T-cell (primary cell): Measurements from ENCODE around the gene CKLF. TPM values are rescaled to one million over a fixed set of nuclear protein-coding genes. Genes with fewer than 3 reads are reported as not detected.

Source experiments
- ATAC-seq, 4 experiments: fragments of 200-7000 bp in 3 of 4; fragments of 150-1000 bp in 1 of 4; cut with Tn5 transposase; replicated peaks in 1 of 4; 1 replicate in 3 of 4; 2 replicates in 1 of 4; pipeline ENCODE4 v1.10.0; 2021; ENCODE audit warnings: moderate library complexity in 3 of 4, mild to moderate bottlenecking in 2 of 4, moderate number of reproducible peaks in 1 of 4
- CTCF ChIA-PET, 2 donors: fragments of 300-600 bp; sonication (Branson Sonifier 250); formaldehyde crosslinking; loops; one replicate each; lab custom pipeline; 2022; ENCODE audit warnings: antibody characterized with exemption in 2 of 2; lab: Charles Lee
- POLR2A ChIA-PET, 2 donors: fragments of 300-600 bp; sonication (Branson Sonifier 250); formaldehyde crosslinking; loops; one replicate each; lab custom pipeline; 2022; ENCODE audit warnings: antibody characterized with exemption in 2 of 2; lab: Charles Lee
- DNase-seq, 35 experiments: peaks; one replicate each; pipeline versions ENCODE4 v3.0.0 to v3.0.0-alpha.2; 2013 to 2023
- H3K27ac ChIP-seq: one replicate; pipeline ENCODE4 v1.5.1; 2013; ENCODE audit warnings: low read length
- H3K27me3 ChIP-seq, 2 experiments: replicated peaks in 1 of 2; 1 replicate in 1 of 2; 2 replicates in 1 of 2; pipeline versions ENCODE4 v1.6.1 to v1.7.0; 2013; ENCODE audit warnings: low read length in 1 of 2, mixed read lengths in 1 of 2; ENCODE audit not compliant: control insufficient read depth in 2 of 2, insufficient read depth in 2 of 2; ENCODE audit errors: extremely low read depth in 1 of 2
- H3K36me3 ChIP-seq, 2 donors: 1 replicate in 1 of 2; 2 replicates in 1 of 2; pipeline versions ENCODE4 v1.6.1 to v1.7.0; 2013; ENCODE audit warnings: low read length in 1 of 2; ENCODE audit not compliant: control insufficient read depth in 2 of 2, insufficient read depth in 1 of 2; ENCODE audit errors: extremely low read depth in 1 of 2
- H3K4me1 ChIP-seq, 2 experiments: 1 replicate in 1 of 2; 2 replicates in 1 of 2; pipeline versions ENCODE4 v1.6.1 to v1.7.0; 2013; ENCODE audit warnings: low read length in 2 of 2, mixed read lengths in 1 of 2; ENCODE audit not compliant: insufficient read depth in 2 of 2, control insufficient read depth in 1 of 2; ENCODE audit errors: extremely low read depth in 1 of 2
- H3K4me3 ChIP-seq, 2 donors: 1 replicate in 1 of 2; 2 replicates in 1 of 2; pipeline versions ENCODE4 v1.5.1 to v1.7.0; 2013; ENCODE audit warnings: mild to moderate bottlenecking in 2 of 2, low read length in 1 of 2, moderate library complexity in 1 of 2; ENCODE audit not compliant: control insufficient read depth in 1 of 2; ENCODE audit errors: extremely low read depth in 1 of 2
- H3K9me3 ChIP-seq: 2 replicates; pipeline ENCODE4 v1.7.0; 2013
- H3K27ac Mint-ChIP-seq, 2 donors: one replicate each; pipeline ENCODE4 v1.8.0; 2020 to 2021; ENCODE audit warnings: mild to moderate bottlenecking in 2 of 2, mixed read lengths in 2 of 2
- H3K27me3 Mint-ChIP-seq, 2 donors: one replicate each; pipeline ENCODE4 v1.8.0; 2021 to 2022; ENCODE audit warnings: mixed read lengths in 2 of 2
- H3K36me3 Mint-ChIP-seq: one replicate; pipeline ENCODE4 v1.8.0; 2021; ENCODE audit warnings: mixed read lengths
- H3K4me1 Mint-ChIP-seq, 3 donors: one replicate each; pipeline ENCODE4 v1.8.0; 2020 to 2022; ENCODE audit warnings: mixed read lengths in 3 of 3, mild to moderate bottlenecking in 1 of 3
- H3K4me3 Mint-ChIP-seq, 3 donors: one replicate each; pipeline ENCODE4 v1.8.0; 2020 to 2022; ENCODE audit warnings: mild to moderate bottlenecking in 3 of 3, mixed read lengths in 3 of 3, moderate library complexity in 3 of 3
- H3K9me3 Mint-ChIP-seq, 3 donors: one replicate each; pipeline ENCODE4 v1.8.0; 2020 to 2022; ENCODE audit warnings: mixed read lengths in 3 of 3
- WGBS: methylation state at CpG from one replicate; pipeline ENCODE4 v1.1.5; 2013; ENCODE audit warnings: missing lambda C conversion rate; ENCODE audit not compliant: insufficient coverage; 5-methylcytosine and 5-hydroxymethylcytosine counted together
- total RNA-seq, 35 experiments: library from RNA in 6 of 35; stranded (reverse) in 6 of 35; fragments of 120-200 nt in 1 of 35; gene quantifications; one replicate each; pipeline versions ENCODE4 v1.2.1 to v1.2.4 and lab custom pipeline; 2013 to 2026

CKLF gene
- total RNA-seq, 5 donors from 2014 or later (not counting 1 experiment from before 2014, with no cell fraction given): 25.3 to 67.8 (median 58.3) TPM

GRCh38 chr16:66551348-66551759, 1.0 kb upstream of the CKLF start:
- ATAC-seq (peak; percentile 35 to 52 (median 43)), DNase-seq (peak; percentile 26 to 79 (median 50))
- WGBS: 0% methylated on average over 1 of the region's 6 CpGs
- Mint-ChIP-seq H3K4me3 (peak overlapping the region; percentile 91 to 96 (median 94)), H3K27ac (peak overlapping the region; percentile 94), H3K36me3 (peaks cover 14% of the 10 kb centered on the region), H3K4me1 (peaks cover 74 to 81% (median 80%) of the 10 kb centered on the region in 3 donors), H3K27me3 (no peaks in the 10 kb centered on the region), H3K9me3 (no peaks in the 10 kb centered on the region)
- H3K4me1 ChIP-seq: peaks cover 30 to 66% of the 10 kb centered on the region in 2 experiments
- no peaks in the 10 kb centered on the region for H3K9me3 ChIP-seq
- peak overlapping the region; percentile 73 to 81 for H3K4me3 ChIP-seq
- CTCF ChIA-PET: interaction anchor here (0.6 to 2.7 kb wide), 11 partner anchors 12 to 161 kb away, joined by 3 to 29 read pairs (median 4); no protein-coding TSS in a partner anchor
- H3K27ac ChIP-seq: peak overlapping the region; percentile 83
- H3K36me3 ChIP-seq: no peaks in the 10 kb centered on the region
- POLR2A ChIA-PET: no interaction called here
- no peaks in the 10 kb centered on the region for H3K27me3 ChIP-seq

GRCh38 chr16:66551788-66552285, 539 bp upstream of the CKLF start:
- H3K36me3 Mint-ChIP-seq: peaks cover 14% of the 10 kb centered on the region
- no peaks in the 10 kb centered on the region for H3K27me3 Mint-ChIP-seq
- peak overlapping the region; percentile 91 to 96 (median 94) for H3K4me3 Mint-ChIP-seq
- POLR2A ChIA-PET: no interaction called here
- no peaks in the 10 kb centered on the region for H3K27me3 ChIP-seq
- peak in 4 of 35 experiments; percentile 4 to 11 (median 10) for DNase-seq
- peak overlapping the region; percentile 83 for H3K27ac ChIP-seq
- H3K4me3 ChIP-seq: peak overlapping the region; percentile 73 to 81
- peak in 1 of 4 experiments; percentile 1 for ATAC-seq
- WGBS: 6% methylated on average over 3 of the region's 8 CpGs
- H3K4me1 Mint-ChIP-seq: peaks cover 78 to 83% (median 82%) of the 10 kb centered on the region in 3 donors
- no peaks in the 10 kb centered on the region for H3K9me3 ChIP-seq
- H3K4me1 ChIP-seq: peaks cover 30 to 66% of the 10 kb centered on the region in 2 experiments
- CTCF ChIA-PET: interaction anchor here (1.0 to 2.7 kb wide), 8 partner anchors 11 to 200 kb away, joined by 3 to 29 read pairs (median 4); partner anchors contain the start of gene DYNC1LI2 (in 1 of the 2)
- no peaks in the 10 kb centered on the region for H3K9me3 Mint-ChIP-seq
- H3K36me3 ChIP-seq: no peaks in the 10 kb centered on the region
- peak overlapping the region; percentile 94 for H3K27ac Mint-ChIP-seq

- Mint-ChIP-seq H3K36me3 (peaks cover 18% of the 10 kb centered on the region), H3K4me3 (peak overlapping the region; percentile 91 to 96 (median 94)), H3K27ac (peak overlapping the region; percentile 94), H3K4me1 (peaks cover 77 to 81% (median 80%) of the 10 kb centered on the region in 3 donors), H3K27me3 (no peaks in the 10 kb centered on the region), H3K9me3 (no peaks in the 10 kb centered on the region)
- no peak for ATAC-seq
- POLR2A ChIA-PET: interaction anchor here (0.6 to 1.2 kb wide), 4 partner anchors 10 to 1753 kb away, joined by 3 to 6 read pairs (median 3); partner anchors contain the start of gene CMTM2 (in 1 of the 2)
- H3K36me3 ChIP-seq: peaks cover 0 to 8% of the 10 kb centered on the region in 2 donors
- no peaks in the 10 kb centered on the region for H3K9me3 ChIP-seq
- H3K27me3 ChIP-seq: no peaks in the 10 kb centered on the region
- peak overlapping the region; percentile 45 for H3K27ac ChIP-seq
- CTCF ChIA-PET: interaction anchor here (0.5 to 2.7 kb wide), 7 partner anchors 9 to 322 kb away, joined by 3 to 17 read pairs (median 5); partner anchors contain the start of gene DYNC1LI2 (in 1 of the 2)
- DNase-seq: peak in 1 of 35 experiments; percentile 49
- 0% methylated on average over 4 of the region's 8 CpGs for WGBS
- peak overlapping the region; percentile 73 to 81 for H3K4me3 ChIP-seq
- H3K4me1 ChIP-seq: peaks cover 30 to 67% of the 10 kb centered on the region in 2 experiments
Observed at GRCh38 chr16:66553223-66553622, 847 bp downstream of the CKLF start.

- Mint-ChIP-seq H3K4me3 (peak overlapping the region; percentile 91 to 96 (median 94)), H3K27ac (peak overlapping the region; percentile 94), H3K4me1 (peaks cover 73 to 81% (median 80%) of the 10 kb centered on the region in 3 donors), H3K27me3 (no peaks in the 10 kb centered on the region), H3K36me3 (peaks cover 19% of the 10 kb centered on the region), H3K9me3 (no peaks in the 10 kb centered on the region)
- H3K27ac ChIP-seq: peak overlapping the region; percentile 45
- no peaks in the 10 kb centered on the region for H3K27me3 ChIP-seq
- peak overlapping the region in 1 of 2 donors; percentile 73 for H3K4me3 ChIP-seq
- no peaks in the 10 kb centered on the region for H3K9me3 ChIP-seq
- DNase-seq: no peak
- H3K4me1 ChIP-seq: peaks cover 30 to 64% of the 10 kb centered on the region in 2 experiments
- ChIA-PET CTCF (interaction anchor here (0.5 to 1.4 kb wide), 2 partner anchors 9 to 147 kb away, joined by 6 read pairs; no protein-coding TSS in a partner anchor), POLR2A (interaction anchor here (0.5 to 1.2 kb wide), 4 partner anchors 9 to 1752 kb away, joined by 3 to 6 read pairs (median 4); no protein-coding TSS in a partner anchor)
- peaks cover 4 to 16% of the 10 kb centered on the region in 2 donors for H3K36me3 ChIP-seq
- no CpG with 5 or more reads among the region's 3 CpGs for WGBS
- ATAC-seq: no peak
Observed at GRCh38 chr16:66554021-66554420, 1.6 kb downstream of the CKLF start.

- DNase-seq: no peak
- H3K4me3 ChIP-seq: peak overlapping the region in 1 of 2 donors; percentile 10
Observed at GRCh38 chr16:66554495-66554894, 2.1 kb downstream of the CKLF start.

GRCh38 chr16:66560107-66560506, 7.7 kb downstream of the CKLF start:
- Histone ChIP-seq H3K27ac (peak overlapping the region; percentile 11), H3K36me3 (peaks cover 4 to 51% of the 10 kb centered on the region in 2 donors), H3K4me1 (peaks cover 5 to 39% of the 10 kb centered on the region in 2 experiments), H3K4me3 (no peak overlapping the region), H3K9me3 (no peaks in the 10 kb centered on the region), H3K27me3 (no peaks in the 10 kb centered on the region)
- Mint-ChIP-seq H3K27me3 (no peaks in the 10 kb centered on the region), H3K4me3 (no peak overlapping the region), H3K9me3 (no peaks in the 10 kb centered on the region), H3K27ac (peak overlapping the region; percentile 81 to 82), H3K36me3 (peaks cover 18% of the 10 kb centered on the region), H3K4me1 (peaks cover 71 to 87% (median 84%) of the 10 kb centered on the region in 3 donors)
- ChIA-PET POLR2A (interaction anchor here (0.6 kb wide), 2 partner anchors 9 to 134 kb away, joined by 5 to 7 read pairs; no protein-coding TSS in a partner anchor), CTCF (interaction anchor here in 1 of 2 donors (0.7 kb wide), 1 partner anchor 49 kb away, joined by 3 read pairs; no protein-coding TSS in a partner anchor)
- no peak for DNase-seq
- no peak for ATAC-seq
- 40% methylated on average over 1 of the region's 1 CpG for WGBS

More at GRCh38 chr16:66554495-66554894, 2.1 kb downstream of the CKLF start:
- H3K27me3 ChIP-seq: no peaks in the 10 kb centered on the region
- H3K9me3 ChIP-seq: no peaks in the 10 kb centered on the region
- no peak for ATAC-seq
- POLR2A ChIA-PET: interaction anchor here in 1 of 2 donors (0.6 kb wide), 1 partner anchor 15 kb away, joined by 3 read pairs; no protein-coding TSS in a partner anchor
- peaks cover 4 to 21% of the 10 kb centered on the region in 2 donors for H3K36me3 ChIP-seq
- CTCF ChIA-PET: interaction anchor here (0.5 to 1.4 kb wide), 3 partner anchors 8 to 314 kb away, joined by 3 to 6 read pairs (median 6); no protein-coding TSS in a partner anchor
- Mint-ChIP-seq H3K27me3 (no peaks in the 10 kb centered on the region), H3K4me3 (peak overlapping the region; percentile 91 to 96 (median 94)), H3K36me3 (peaks cover 20% of the 10 kb centered on the region), H3K4me1 (peaks cover 72 to 82% (median 80%) of the 10 kb centered on the region in 3 donors), H3K27ac (peak overlapping the region; percentile 94), H3K9me3 (no peaks in the 10 kb centered on the region)
- 72% methylated on average over 5 of the region's 6 CpGs for WGBS
- peaks cover 26 to 59% of the 10 kb centered on the region in 2 experiments for H3K4me1 ChIP-seq
- no peak overlapping the region for H3K27ac ChIP-seq
